ENCODE results near the gene TCF19. TPM values are rescaled to one million over a fixed set of nuclear protein-coding genes. Genes with fewer than 3 reads are reported as not detected.

Gene TCF19
- total RNA-seq, 1 experiment from 2014 or later, result 16.1 TPM

DNA sequence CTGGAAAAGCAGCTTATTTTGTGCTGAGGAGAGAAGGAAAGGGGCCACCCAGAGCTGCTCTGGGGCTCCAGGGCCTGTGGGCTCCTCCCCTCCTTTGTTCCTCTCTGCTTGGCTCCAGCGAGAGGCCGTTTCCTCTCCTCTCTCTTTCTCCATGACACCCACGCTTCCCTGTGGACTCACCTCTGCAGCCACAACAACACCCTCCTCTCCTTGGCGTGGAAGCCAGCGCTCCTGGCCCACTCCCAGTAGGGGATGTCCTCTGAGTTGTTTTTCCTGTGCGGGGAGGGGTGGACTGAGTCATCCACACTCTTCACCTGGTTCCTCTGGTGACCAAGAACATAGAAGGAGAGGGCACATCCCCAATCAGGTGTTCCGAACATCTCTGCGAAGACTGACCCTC, 33.2 kb upstream of the TCF19 start:
- in situ Hi-C loops (cut with HindIII; ENCODE audit: low pct_unique_long_range_greater_than_20kb, low sequenced_read_pairs), result no loop called here
- DNase-seq (ENCODE audit: low read depth, low spot score), result no peak

DNA sequence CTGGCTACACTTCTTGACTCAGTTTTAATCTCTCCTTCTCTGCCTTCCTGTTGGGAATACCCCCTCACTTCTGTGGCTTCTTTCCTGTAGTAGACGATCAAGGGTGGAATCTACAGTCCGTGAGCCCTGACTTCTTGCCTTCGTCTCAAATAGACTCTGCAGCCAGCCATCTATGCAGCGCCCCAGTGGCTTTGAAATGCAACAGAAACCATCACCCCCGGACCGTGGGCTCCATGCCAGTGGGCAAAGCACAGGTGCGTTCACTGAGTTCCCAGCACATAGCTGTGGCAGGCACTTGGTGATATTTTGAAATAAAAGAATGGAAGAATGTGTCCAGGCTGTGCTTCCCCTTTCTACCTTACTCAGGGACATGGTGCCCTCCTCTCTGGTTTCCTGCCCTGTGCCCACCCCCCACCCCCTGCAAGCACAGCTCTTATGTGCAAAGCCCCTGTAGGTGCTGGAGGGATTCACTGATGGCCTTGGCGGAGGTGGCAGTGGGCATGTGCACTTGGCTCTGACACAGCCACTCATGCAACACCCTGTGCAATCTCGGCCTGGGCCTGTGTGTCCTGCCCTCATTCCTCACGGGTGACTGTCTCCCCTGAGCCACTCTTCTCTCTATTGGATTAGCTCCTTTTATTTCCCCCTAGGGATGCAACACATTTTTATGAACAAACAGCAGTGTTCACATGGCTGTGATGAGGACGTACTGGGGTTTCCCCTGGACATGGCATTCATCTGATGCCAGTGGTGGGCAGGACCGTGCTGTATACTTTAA, 32.6 kb upstream of the TCF19 start:
- DNase-seq (ENCODE audit: low read depth, low spot score), result no peak
- in situ Hi-C loops (cut with HindIII; ENCODE audit: low pct_unique_long_range_greater_than_20kb, low sequenced_read_pairs), result no loop called here

GRCh38 chr6:31126396-31127175, 31.8 kb upstream of the TCF19 start:
- no peak for DNase-seq (ENCODE audit: low read depth, low spot score)
- in situ Hi-C loops (cut with HindIII; ENCODE audit: low pct_unique_long_range_greater_than_20kb, low sequenced_read_pairs), result no loop called here

- in situ Hi-C loops (cut with HindIII; ENCODE audit: low pct_unique_long_range_greater_than_20kb, low sequenced_read_pairs), result no loop called here
- peak; percentile 63 for DNase-seq (ENCODE audit: low read depth, low spot score)
Measured at GRCh38 chr6:31128093-31128676, 30.2 kb upstream of the TCF19 start.

DNA sequence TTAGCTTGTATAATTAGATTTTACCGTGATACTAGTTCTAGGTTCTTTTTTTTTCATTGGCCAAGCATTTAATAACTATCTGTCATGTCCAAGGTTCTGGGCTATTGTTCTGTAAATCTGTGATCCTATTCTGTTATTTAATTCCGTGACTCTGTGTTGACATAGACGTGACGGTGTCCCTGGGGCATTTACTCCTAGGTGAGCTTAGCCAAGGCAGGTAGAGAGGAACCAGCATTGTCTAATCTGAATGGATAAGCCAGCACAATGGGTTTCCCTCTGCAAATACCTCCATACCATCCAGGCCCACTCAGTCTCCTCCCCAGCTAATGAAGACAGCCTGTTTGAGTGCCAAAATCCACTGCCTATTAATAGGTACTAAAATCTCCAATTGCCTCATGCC, 29.3 kb upstream of the TCF19 start:
- in situ Hi-C loops (cut with HindIII; ENCODE audit: low pct_unique_long_range_greater_than_20kb, low sequenced_read_pairs), result no loop called here
- no peak for DNase-seq (ENCODE audit: low read depth, low spot score)

- in situ Hi-C loops (cut with HindIII; ENCODE audit: low pct_unique_long_range_greater_than_20kb, low sequenced_read_pairs), result no loop called here
- DNase-seq (ENCODE audit: low read depth, low spot score), result no peak
Measured at GRCh38 chr6:31130751-31131150, 27.6 kb upstream of the TCF19 start.

DNA sequence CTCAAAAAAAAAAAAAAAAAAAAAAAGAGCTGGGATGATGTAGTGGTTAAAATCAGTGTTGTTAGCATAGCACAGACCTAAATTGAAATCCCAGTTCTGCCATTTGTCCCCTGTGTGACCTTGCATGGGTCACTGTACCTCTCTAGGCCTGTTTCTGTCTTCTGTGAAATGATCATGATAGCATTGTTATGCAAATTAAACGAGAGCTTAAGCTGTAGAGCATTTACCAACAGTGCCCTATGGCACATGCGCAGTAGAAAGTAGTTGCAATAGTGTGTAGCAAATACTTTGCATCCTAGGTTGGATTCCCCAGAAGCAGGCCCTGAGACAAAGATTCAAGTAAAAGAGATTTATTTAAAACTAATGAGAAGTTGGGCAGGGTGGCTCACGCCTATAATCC, 26.8 kb upstream of the TCF19 start:
- in situ Hi-C loops (cut with HindIII; ENCODE audit: low pct_unique_long_range_greater_than_20kb, low sequenced_read_pairs), result no loop called here
- DNase-seq (ENCODE audit: low read depth, low spot score), result no peak

DNA sequence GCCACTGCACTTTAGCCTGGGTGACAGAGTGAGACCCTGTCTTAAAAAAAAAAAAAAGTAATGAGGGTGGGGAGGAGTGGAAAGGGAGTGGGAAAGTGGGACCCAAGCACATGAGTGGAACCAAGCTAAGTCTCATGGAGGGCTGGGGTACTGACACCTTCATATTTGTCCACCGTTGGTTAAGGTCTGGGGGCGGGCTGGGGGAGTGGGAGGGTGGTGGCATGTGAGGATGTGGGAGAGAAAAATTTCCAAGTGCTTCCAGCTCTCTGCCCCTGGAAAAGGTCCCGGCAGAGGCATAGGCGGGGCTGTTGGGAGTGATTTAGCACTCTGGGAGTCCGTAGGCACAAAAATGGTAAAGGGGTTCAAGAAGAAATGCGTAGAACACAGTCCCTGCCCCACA, 25.6 kb upstream of the TCF19 start:
- in situ Hi-C loops (cut with HindIII; ENCODE audit: low pct_unique_long_range_greater_than_20kb, low sequenced_read_pairs), result no loop called here

GRCh38 chr6:31135710-31136109, 22.7 kb upstream of the TCF19 start:
- in situ Hi-C loops (cut with HindIII; ENCODE audit: low pct_unique_long_range_greater_than_20kb, low sequenced_read_pairs), result no loop called here
- DNase-seq (ENCODE audit: low read depth, low spot score), result no peak

More for the DNA sequence above, 25.6 kb upstream of the TCF19 start:
- DNase-seq (ENCODE audit: low read depth, low spot score), result no peak

GRCh38 chr6:31138982-31139381, 19.4 kb upstream of the TCF19 start, which contains the start of gene PSORS1C2:
PSORS1C2 (minus strand) TSS chr6:31139066; CDS start chr6:31139026, 40 bp downstream.
- no peak for DNase-seq (ENCODE audit: low read depth, low spot score)
- in situ Hi-C loops (cut with HindIII; ENCODE audit: low pct_unique_long_range_greater_than_20kb, low sequenced_read_pairs), result no loop called here

DNA sequence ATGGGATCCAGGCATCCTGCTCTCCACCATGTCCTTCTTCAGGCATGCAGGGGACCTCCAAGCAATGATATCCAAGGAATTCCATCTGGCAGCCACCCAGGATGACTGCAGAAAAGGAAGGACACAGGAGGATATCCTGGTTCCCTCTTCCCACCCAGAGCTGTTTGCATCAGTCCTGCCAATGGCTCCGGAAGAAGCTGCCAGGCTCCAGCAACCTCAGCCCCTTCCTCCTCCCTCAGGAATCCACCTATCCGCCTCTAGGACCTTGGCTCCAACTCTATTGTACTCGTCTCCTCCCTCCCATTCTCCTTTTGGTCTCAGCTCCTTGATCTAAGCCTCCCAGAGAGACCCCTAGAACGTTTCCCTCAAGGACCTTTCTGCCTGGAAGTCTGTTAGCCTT, 18.8 kb upstream of the TCF19 start:
- no peak for DNase-seq (ENCODE audit: low read depth, low spot score)
- in situ Hi-C loops (cut with HindIII; ENCODE audit: low pct_unique_long_range_greater_than_20kb, low sequenced_read_pairs), result no loop called here

DNA sequence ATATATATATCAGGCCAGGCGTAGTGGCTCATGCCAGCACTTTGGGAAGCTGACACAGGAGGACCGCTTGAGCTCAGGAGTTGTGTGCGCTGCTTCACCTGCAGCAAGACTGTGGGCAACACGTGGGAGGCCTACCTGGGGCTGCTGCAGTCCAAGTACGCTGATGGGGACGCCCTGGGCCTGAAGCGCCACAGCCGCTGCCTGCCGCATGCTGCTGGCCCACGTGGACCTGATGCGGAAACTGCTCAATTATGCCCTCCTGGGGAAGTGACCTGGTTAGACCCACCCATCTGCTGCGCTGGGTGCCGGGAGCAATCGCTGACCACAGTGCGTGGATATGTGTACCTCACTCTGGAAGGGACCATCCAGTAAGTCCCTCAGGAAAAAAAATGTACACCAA, 17.7 kb upstream of the TCF19 start:
- in situ Hi-C loops (cut with HindIII; ENCODE audit: low pct_unique_long_range_greater_than_20kb, low sequenced_read_pairs), result no loop called here
- DNase-seq (ENCODE audit: low read depth, low spot score), result no peak

- in situ Hi-C loops (cut with HindIII; ENCODE audit: low pct_unique_long_range_greater_than_20kb, low sequenced_read_pairs), result no loop called here
- DNase-seq (ENCODE audit: low read depth, low spot score), result peak; percentile 86
Measured at GRCh38 chr6:31142361-31142761, 16.0 kb upstream of the TCF19 start.

DNA sequence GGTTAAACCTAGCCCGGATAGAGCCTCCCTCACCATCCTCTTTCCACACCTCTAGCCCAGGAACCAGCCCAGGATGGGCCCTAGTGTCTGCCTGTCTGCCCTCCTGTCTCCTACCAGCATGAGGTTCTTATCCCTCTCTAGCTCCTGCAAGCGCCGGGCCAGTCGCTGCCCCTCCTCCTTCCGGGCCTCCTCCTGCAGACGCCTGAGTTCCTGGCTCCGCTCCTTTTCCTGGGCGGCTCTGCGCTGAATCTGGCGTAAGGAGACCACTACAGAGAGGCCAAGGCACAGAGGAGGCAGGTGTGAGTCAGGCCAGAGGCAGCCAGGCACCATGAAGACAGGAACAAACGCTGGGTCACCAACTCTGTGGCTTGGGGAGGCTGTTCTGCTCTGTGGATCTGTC, 15.2 kb upstream of the TCF19 start:
- DNase-seq (ENCODE audit: low read depth, low spot score), result no peak
- in situ Hi-C loops (cut with HindIII; ENCODE audit: low pct_unique_long_range_greater_than_20kb, low sequenced_read_pairs), result no loop called here

DNA sequence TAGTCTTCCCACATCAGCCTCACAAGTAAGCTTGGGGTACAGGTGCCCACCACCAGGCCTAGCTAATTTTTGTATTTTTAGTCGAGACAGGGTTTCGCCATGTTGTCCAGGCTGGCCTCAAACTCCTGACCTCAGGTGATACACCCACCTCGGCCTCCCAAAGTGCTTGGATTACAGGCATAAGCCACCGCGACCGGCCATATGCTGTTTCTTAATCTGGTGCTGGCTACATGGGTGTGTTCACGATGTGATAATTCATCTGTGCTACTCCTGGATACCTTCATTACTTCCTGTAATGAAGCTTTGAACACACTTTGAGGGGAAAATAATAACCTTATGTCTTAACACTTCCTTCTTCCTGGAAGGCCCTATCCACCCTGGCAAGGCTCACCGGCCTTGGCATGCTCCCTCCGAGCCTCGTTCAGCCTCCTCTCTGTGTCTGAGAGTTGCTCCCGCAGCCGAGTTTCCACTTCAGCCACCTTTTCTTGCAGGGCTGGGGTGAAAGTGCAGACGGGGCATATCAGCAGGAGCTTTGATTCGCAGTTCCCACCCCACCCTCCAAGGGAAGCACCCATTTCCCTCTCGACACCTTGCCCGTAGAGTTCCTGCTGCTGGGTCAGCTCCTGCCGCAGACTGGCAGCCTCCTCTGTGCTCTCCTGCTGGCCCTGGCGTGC, 14.0 kb upstream of the TCF19 start:
- in situ Hi-C loops (cut with HindIII; ENCODE audit: low pct_unique_long_range_greater_than_20kb, low sequenced_read_pairs), result no loop called here

GRCh38 chr6:31144970-31145340, 13.4 kb upstream of the TCF19 start:
- no peak for DNase-seq (ENCODE audit: low read depth, low spot score)
- in situ Hi-C loops (cut with HindIII; ENCODE audit: low pct_unique_long_range_greater_than_20kb, low sequenced_read_pairs), result no loop called here

More for the DNA sequence above, 14.0 kb upstream of the TCF19 start:
- no peak for DNase-seq (ENCODE audit: low read depth, low spot score)

- in situ Hi-C loops (cut with HindIII; ENCODE audit: low pct_unique_long_range_greater_than_20kb, low sequenced_read_pairs), result no loop called here
- DNase-seq (ENCODE audit: low read depth, low spot score), result no peak
Measured at GRCh38 chr6:31145386-31145785, 13.0 kb upstream of the TCF19 start.

GRCh38 chr6:31149827-31150447, 8.5 kb upstream of the TCF19 start:
- in situ Hi-C loops (cut with HindIII; ENCODE audit: low pct_unique_long_range_greater_than_20kb, low sequenced_read_pairs), result no loop called here
- no peak for DNase-seq (ENCODE audit: low read depth, low spot score)
